Neural progenitor cell (in vitro differentiated cells): ENCODE results near the gene ARHGAP20. TPM values are rescaled to one million over a fixed set of nuclear protein-coding genes. Genes with fewer than 3 reads are reported as not detected.

ENCODE experiments used
- DNase-seq: peaks from one replicate; pipeline ENCODE4 v3.0.0-alpha.2; 2016; ENCODE audit warnings: low spot score
- H2AFZ ChIP-seq: fragments of 200-600 bp; sonication (generic); replicated peaks from 2 replicates; pipeline ENCODE4 v1.6.1; 2016; ENCODE audit warnings: antibody characterized with exemption
- H3F3A ChIP-seq: fragments of 200-600 bp; sonication (generic); 2 replicates; pipeline ENCODE4 v1.6.1; 2016; ENCODE audit warnings: antibody characterized with exemption, low read depth
- H3K27ac ChIP-seq: fragments of 200-600 bp; sonication (generic); 2 replicates; pipeline ENCODE4 v1.5.1; 2016; ENCODE audit warnings: mild to moderate bottlenecking
- H3K27me3 ChIP-seq: fragments of 200-600 bp; sonication (generic); 2 replicates; pipeline ENCODE4 v1.6.1; 2016; ENCODE audit warnings: mild to moderate bottlenecking, moderate library complexity
- H3K36me3 ChIP-seq: fragments of 200-600 bp; sonication (generic); 2 replicates; pipeline ENCODE4 v1.5.1; 2016
- H3K4me1 ChIP-seq: fragments of 200-600 bp; sonication (generic); 2 replicates; pipeline ENCODE4 v1.6.1; 2016; ENCODE audit warnings: mixed run types
- H3K4me2 ChIP-seq: fragments of 200-600 bp; sonication (generic); 2 replicates; pipeline ENCODE4 v1.6.1; 2016
- H3K4me3 ChIP-seq: fragments of 200-600 bp; sonication (generic); 2 replicates; pipeline ENCODE4 v1.5.1; 2016
- H3K79me2 ChIP-seq: fragments of 200-600 bp; sonication (generic); 2 replicates; pipeline ENCODE4 v1.6.1; 2016; ENCODE audit warnings: low read depth
- H3K9ac ChIP-seq: fragments of 200-600 bp; sonication (generic); 2 replicates; pipeline ENCODE4 v1.6.1; 2016
- H3K9me3 ChIP-seq: fragments of 200-600 bp; sonication (generic); 2 replicates; pipeline ENCODE4 v1.5.1; 2016; ENCODE audit warnings: low read depth
- H4K20me1 ChIP-seq: fragments of 200-600 bp; sonication (generic); 2 replicates; pipeline ENCODE4 v1.6.1; 2016; ENCODE audit warnings: low read depth
- H3K27ac Mint-ChIP-seq: 3 replicates; pipeline ENCODE4 v1.8.0; 2021; ENCODE audit warnings: mixed read lengths
- H3K27me3 Mint-ChIP-seq: 2 replicates; pipeline ENCODE4 v1.8.0; 2022; ENCODE audit warnings: low read depth, mild to moderate bottlenecking, inconsistent platforms, moderate library complexity, mixed read lengths; ENCODE audit not compliant: insufficient read depth
- H3K36me3 Mint-ChIP-seq: 3 replicates; pipeline ENCODE4 v1.8.0; 2021; ENCODE audit warnings: mixed read lengths
- H3K4me1 Mint-ChIP-seq: 3 replicates; pipeline ENCODE4 v1.8.0; 2021; ENCODE audit warnings: mixed read lengths
- H3K4me3 Mint-ChIP-seq: 3 replicates; pipeline ENCODE4 v1.8.0; 2021; ENCODE audit warnings: mild to moderate bottlenecking, moderate library complexity, mixed read lengths
- H3K9me3 Mint-ChIP-seq: 3 replicates; pipeline ENCODE4 v1.8.0; 2020; ENCODE audit warnings: mixed read lengths
- EZH2 ChIP-seq: fragments of 200-600 bp; sonication (generic); IDR thresholded peaks from 2 replicates; pipeline ENCODE4 v1.6.1; 2017; ENCODE audit warnings: antibody characterized with exemption, mild to moderate bottlenecking, moderate library complexity
- EZH2phosphoT487 ChIP-seq: fragments of 200-600 bp; sonication (generic); IDR thresholded peaks from 2 replicates; pipeline ENCODE4 v1.6.1; 2017; ENCODE audit warnings: antibody characterized with exemption
- total RNA-seq: library from RNA; depleted of rRNA; stranded (reverse); fragments of >200 nt; gene quantifications from 2 replicates; pipeline ENCODE4 v1.2.3, GENCODE V29; 2015; ENCODE audit warnings: low replicate concordance
- TF ChIP-seq, protein P1 (sequence below): fragments of 200-600 bp; sonication (generic); IDR thresholded peaks from 2 replicates; pipeline ENCODE4 v1.5.1; 2017; ENCODE audit warnings: antibody characterized with exemption, mild to moderate bottlenecking

The ARHGAP20 gene
- total RNA-seq, 1 donor from 2014 or later: not detected

DNA sequence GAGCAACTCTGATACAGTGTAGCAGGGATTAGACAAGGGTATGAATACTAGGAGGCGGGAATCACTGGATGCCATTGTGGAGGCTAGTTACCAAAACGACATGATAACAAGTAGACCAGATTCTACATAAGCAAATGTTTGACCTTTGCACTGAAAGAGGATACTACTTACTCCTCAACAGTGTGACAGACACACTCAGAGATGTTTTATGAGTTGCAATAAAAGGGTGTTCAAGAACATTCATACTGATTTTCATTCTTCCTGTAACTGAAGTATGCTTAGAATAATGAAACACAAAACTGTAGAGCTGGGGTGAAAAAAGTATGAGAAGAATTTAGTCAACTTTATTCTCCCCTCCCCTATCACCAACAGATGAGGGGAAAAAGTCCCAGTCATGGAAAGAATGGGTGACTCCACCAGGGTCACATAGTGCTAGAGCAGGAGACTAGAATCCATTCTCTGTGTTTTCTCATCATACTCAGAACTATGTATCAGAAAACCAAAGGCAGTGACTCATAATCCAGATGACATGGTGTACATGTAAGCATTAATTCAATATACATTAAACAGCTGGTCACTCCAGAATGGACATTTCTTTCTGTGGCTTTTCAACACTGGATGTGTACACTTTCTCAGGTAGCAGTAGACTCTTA is 32.8 kb downstream of the ARHGAP20 start:
- Histone ChIP-seq H3K27me3 (no peaks in the 10 kb centered on the region), H3F3A (no peaks in the 10 kb centered on the region), H3K36me3 (no peaks in the 10 kb centered on the region), H3K27ac (no peak overlapping the region), H2AFZ (no peak overlapping the region), H3K9ac (no peak overlapping the region), H3K9me3 (no peaks in the 10 kb centered on the region), H3K4me2 (no peak overlapping the region), H3K4me1 (no peaks in the 10 kb centered on the region), H3K4me3 (no peak overlapping the region), H3K79me2 (no peaks in the 10 kb centered on the region), H4K20me1 (no peaks in the 10 kb centered on the region)
- H3K36me3 Mint-ChIP-seq: no peaks in the 10 kb centered on the region
- no peaks in the 10 kb centered on the region for H3K27me3 Mint-ChIP-seq
- H3K27ac Mint-ChIP-seq: no peak overlapping the region
- H3K4me1 Mint-ChIP-seq: no peaks in the 10 kb centered on the region
- H3K9me3 Mint-ChIP-seq: no peaks in the 10 kb centered on the region
- H3K4me3 Mint-ChIP-seq: no peak overlapping the region
- TF ChIP-seq EZH2phosphoT487 (no peak), EZH2 (no peak)
- TF ChIP-seq, protein P1, sequence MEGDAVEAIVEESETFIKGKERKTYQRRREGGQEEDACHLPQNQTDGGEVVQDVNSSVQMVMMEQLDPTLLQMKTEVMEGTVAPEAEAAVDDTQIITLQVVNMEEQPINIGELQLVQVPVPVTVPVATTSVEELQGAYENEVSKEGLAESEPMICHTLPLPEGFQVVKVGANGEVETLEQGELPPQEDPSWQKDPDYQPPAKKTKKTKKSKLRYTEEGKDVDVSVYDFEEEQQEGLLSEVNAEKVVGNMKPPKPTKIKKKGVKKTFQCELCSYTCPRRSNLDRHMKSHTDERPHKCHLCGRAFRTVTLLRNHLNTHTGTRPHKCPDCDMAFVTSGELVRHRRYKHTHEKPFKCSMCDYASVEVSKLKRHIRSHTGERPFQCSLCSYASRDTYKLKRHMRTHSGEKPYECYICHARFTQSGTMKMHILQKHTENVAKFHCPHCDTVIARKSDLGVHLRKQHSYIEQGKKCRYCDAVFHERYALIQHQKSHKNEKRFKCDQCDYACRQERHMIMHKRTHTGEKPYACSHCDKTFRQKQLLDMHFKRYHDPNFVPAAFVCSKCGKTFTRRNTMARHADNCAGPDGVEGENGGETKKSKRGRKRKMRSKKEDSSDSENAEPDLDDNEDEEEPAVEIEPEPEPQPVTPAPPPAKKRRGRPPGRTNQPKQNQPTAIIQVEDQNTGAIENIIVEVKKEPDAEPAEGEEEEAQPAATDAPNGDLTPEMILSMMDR: no peak
- no peak for DNase-seq

DNA sequence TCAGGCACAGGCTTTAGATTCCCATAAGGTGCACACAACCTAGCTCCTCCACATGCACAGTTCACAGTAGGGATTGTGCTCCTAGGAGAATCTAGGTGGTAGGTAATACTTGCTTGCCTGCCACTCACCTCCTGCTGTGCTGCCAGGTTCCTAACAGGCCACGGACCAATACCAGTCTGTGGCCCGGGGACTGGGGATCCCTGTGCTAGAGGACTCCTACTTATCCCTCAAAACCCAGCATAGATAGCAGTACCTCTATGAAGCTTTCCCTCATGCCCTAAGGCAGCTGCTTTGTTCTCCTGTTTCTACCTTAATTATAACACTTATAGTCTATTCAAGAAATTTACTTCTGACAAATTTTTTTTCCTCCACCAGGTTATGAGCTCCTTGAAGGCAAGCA is 36.7 kb downstream of the ARHGAP20 start:
- no peaks in the 10 kb centered on the region for H3K36me3 ChIP-seq
- H3K4me1 ChIP-seq: no peaks in the 10 kb centered on the region
- H3K4me1 Mint-ChIP-seq: no peaks in the 10 kb centered on the region
- H3K9me3 ChIP-seq: no peaks in the 10 kb centered on the region
- H4K20me1 ChIP-seq: no peaks in the 10 kb centered on the region
- no peak overlapping the region for H3K9ac ChIP-seq
- no peaks in the 10 kb centered on the region for H3K9me3 Mint-ChIP-seq
- H3K4me3 ChIP-seq: no peak overlapping the region
- H2AFZ ChIP-seq: no peak overlapping the region
- DNase-seq: no peak
- H3K27me3 ChIP-seq: no peaks in the 10 kb centered on the region
- H3K4me3 Mint-ChIP-seq: no peak overlapping the region
- no peak overlapping the region for H3K27ac Mint-ChIP-seq
- no peaks in the 10 kb centered on the region for H3K79me2 ChIP-seq
- no peaks in the 10 kb centered on the region for H3F3A ChIP-seq
- H3K27ac ChIP-seq: no peak overlapping the region
- no peaks in the 10 kb centered on the region for H3K36me3 Mint-ChIP-seq
- TF ChIP-seq EZH2phosphoT487 (no peak), EZH2 (no peak)
- TF ChIP-seq, protein P1: no peak
- H3K4me2 ChIP-seq: no peak overlapping the region
- no peaks in the 10 kb centered on the region for H3K27me3 Mint-ChIP-seq

DNA sequence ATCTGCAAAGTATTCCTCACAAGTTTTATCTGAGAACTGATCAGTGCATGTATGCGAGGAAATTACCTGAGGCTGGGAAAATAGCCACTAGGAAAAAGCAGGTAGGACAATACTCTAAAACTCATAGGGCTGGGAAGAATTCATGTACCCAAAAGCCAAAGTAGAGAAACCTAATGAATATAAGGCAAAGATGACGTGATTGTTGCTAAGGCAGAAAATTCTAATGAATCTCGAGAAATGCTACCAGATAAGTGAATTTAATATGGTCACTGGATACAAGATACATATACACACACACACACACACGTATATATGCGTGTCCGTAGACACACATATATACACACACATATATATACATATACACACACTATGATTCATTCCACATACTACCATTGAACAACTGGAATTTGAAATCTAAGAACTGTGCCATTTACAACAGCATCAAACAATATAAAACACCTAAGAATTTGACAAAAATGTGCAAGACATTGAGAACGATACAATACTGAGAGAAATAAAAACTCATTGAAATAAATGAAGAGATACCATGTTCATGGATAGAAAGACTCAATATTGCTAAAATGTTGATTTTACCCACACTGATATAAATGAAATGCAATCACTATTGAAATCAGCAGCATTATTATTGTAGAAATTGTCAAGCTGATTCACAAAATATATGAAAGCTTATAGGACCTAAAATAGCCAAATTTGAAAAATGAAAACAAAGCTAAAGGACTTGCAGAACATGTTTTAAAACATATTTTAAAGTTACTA is 46.4 kb downstream of the ARHGAP20 start:
- Histone ChIP-seq H4K20me1 (no peaks in the 10 kb centered on the region), H3F3A (no peaks in the 10 kb centered on the region), H3K36me3 (no peaks in the 10 kb centered on the region), H3K4me3 (no peak overlapping the region), H3K4me1 (no peaks in the 10 kb centered on the region), H3K79me2 (no peaks in the 10 kb centered on the region), H3K9me3 (no peaks in the 10 kb centered on the region), H2AFZ (no peak overlapping the region), H3K4me2 (no peak overlapping the region), H3K27me3 (no peaks in the 10 kb centered on the region), H3K9ac (no peak overlapping the region), H3K27ac (no peak overlapping the region)
- DNase-seq: no peak
- Mint-ChIP-seq H3K36me3 (no peaks in the 10 kb centered on the region), H3K27me3 (no peaks in the 10 kb centered on the region), H3K4me1 (no peaks in the 10 kb centered on the region), H3K9me3 (peaks cover 2% of the 10 kb centered on the region), H3K4me3 (no peak overlapping the region), H3K27ac (no peak overlapping the region)
- TF ChIP-seq EZH2phosphoT487 (no peak), EZH2 (no peak)
- TF ChIP-seq, protein P1: no peak
